GM23338 (cell line): ENCODE data around the gene FIG4. TPM values are rescaled to one million over a fixed set of nuclear protein-coding genes. Genes with fewer than 3 reads are reported as not detected.

Experiments
- ATAC-seq: fragments of 200-7000 bp; cut with Tn5 transposase; 3 replicates; pipeline ENCODE4 v1.9.1; 2020
- DNase-seq: peaks from one replicate; pipeline ENCODE4 v3.0.0-alpha.2; 2015; ENCODE audit warnings: low spot score
- H2AFZ ChIP-seq: fragments of 200-600 bp; sonication (generic); 2 replicates; pipeline ENCODE4 v1.8.0; 2016; ENCODE audit warnings: antibody characterized with exemption, mild to moderate bottlenecking, moderate library complexity
- H3F3A ChIP-seq: fragments of 200-600 bp; sonication (generic); replicated peaks from 2 replicates; pipeline ENCODE4 v1.8.0; 2017; ENCODE audit warnings: antibody characterized with exemption, mixed run types, low read depth
- H3K27ac ChIP-seq: fragments of 200-600 bp; sonication (generic); 2 replicates; pipeline ENCODE4 v1.6.1; 2016; ENCODE audit warnings: low read depth
- H3K27me3 ChIP-seq: fragments of 200-600 bp; sonication (generic); 2 replicates; pipeline ENCODE4 v1.8.0; 2016; ENCODE audit warnings: mild to moderate bottlenecking, mixed run types, moderate library complexity; ENCODE audit not compliant: insufficient read depth
- H3K36me3 ChIP-seq: fragments of 200-600 bp; sonication (generic); 2 replicates; pipeline ENCODE4 v1.8.0; 2016; ENCODE audit warnings: mild to moderate bottlenecking; ENCODE audit not compliant: insufficient read depth
- H3K4me1 ChIP-seq: fragments of 200-600 bp; sonication (generic); 2 replicates; pipeline ENCODE4 v1.8.0; 2016; ENCODE audit warnings: mild to moderate bottlenecking, moderate library complexity; ENCODE audit not compliant: insufficient read depth
- H3K4me2 ChIP-seq: fragments of 200-600 bp; sonication (generic); 2 replicates; pipeline ENCODE4 v1.7.1; 2017; ENCODE audit warnings: mixed run types
- H3K4me3 ChIP-seq: fragments of 200-600 bp; sonication (generic); 2 replicates; pipeline ENCODE4 v1.6.1; 2016; ENCODE audit warnings: mixed run types
- H3K79me2 ChIP-seq: fragments of 200-600 bp; sonication (generic); replicated peaks from 2 replicates; pipeline ENCODE4 v1.8.0; 2017; ENCODE audit warnings: mild to moderate bottlenecking; ENCODE audit not compliant: insufficient read depth
- H3K9me2 ChIP-seq: fragments of 200-600 bp; sonication (generic); 2 replicates; pipeline ENCODE4 v1.8.0; 2017; ENCODE audit not compliant: insufficient read depth
- H4K20me1 ChIP-seq: fragments of 200-600 bp; sonication (generic); replicated peaks from 2 replicates; pipeline ENCODE4 v1.8.0; 2017; ENCODE audit warnings: mild to moderate bottlenecking; ENCODE audit not compliant: insufficient read depth
- H3K27ac Mint-ChIP-seq: 2 replicates; pipeline ENCODE4 v1.8.0; 2020; ENCODE audit warnings: inconsistent platforms, mild to moderate bottlenecking, moderate library complexity, mixed read lengths
- H3K27me3 Mint-ChIP-seq: 3 replicates; pipeline ENCODE4 v1.8.0; 2022; ENCODE audit warnings: low read depth, mild to moderate bottlenecking, moderate library complexity, mixed read lengths, inconsistent platforms; ENCODE audit not compliant: insufficient read depth, poor library complexity
- H3K36me3 Mint-ChIP-seq: 3 replicates; pipeline ENCODE4 v1.8.0; 2021; ENCODE audit warnings: low read depth, mild to moderate bottlenecking, inconsistent platforms, moderate library complexity, mixed read lengths
- H3K4me1 Mint-ChIP-seq: 3 replicates; pipeline ENCODE4 v1.8.0; 2020; ENCODE audit warnings: mild to moderate bottlenecking, inconsistent platforms, mixed read lengths
- H3K4me3 Mint-ChIP-seq: 3 replicates; pipeline ENCODE4 v1.8.0; 2021; ENCODE audit warnings: moderate library complexity, mild to moderate bottlenecking, inconsistent platforms, mixed read lengths
- H3K9me3 Mint-ChIP-seq: 3 replicates; pipeline ENCODE4 v1.8.0; 2020; ENCODE audit warnings: moderate library complexity, mild to moderate bottlenecking, inconsistent platforms, mixed read lengths
- CREB1 ChIP-seq: fragments of 250-450 bp; sonication (Bioruptor Pico); IDR thresholded peaks from 2 replicates; pipeline ENCODE4 v1.5.0; 2020; ENCODE audit warnings: low read depth, mild to moderate bottlenecking, moderate library complexity
- EZH2 ChIP-seq: fragments of 200-600 bp; sonication (generic); IDR thresholded peaks from one replicate; pipeline ENCODE4 v1.8.0; 2017; ENCODE audit warnings: antibody characterized with exemption, mild to moderate bottlenecking, low read depth; ENCODE audit not compliant: unreplicated experiment
- EZH2phosphoT487 ChIP-seq: fragments of 200-600 bp; sonication (generic); IDR thresholded peaks from one replicate; pipeline ENCODE4 v1.8.1; 2018; ENCODE audit warnings: antibody characterized with exemption; ENCODE audit not compliant: unreplicated experiment
- JUNB ChIP-seq: IDR thresholded peaks from one replicate; pipeline ENCODE4 v1.6.1; 2016; ENCODE audit warnings: antibody characterized with exemption; ENCODE audit not compliant: unreplicated experiment
- NANOG ChIP-seq: IDR thresholded peaks from 2 replicates; pipeline ENCODE4 v1.6.1; 2016; ENCODE audit warnings: antibody characterized with exemption, borderline replicate concordance
- POLR2AphosphoS5 ChIP-seq: IDR thresholded peaks from 2 replicates; pipeline ENCODE4 v1.6.1; 2016; ENCODE audit warnings: antibody characterized with exemption, low read depth
- STAT1 ChIP-seq: IDR thresholded peaks from one replicate; pipeline ENCODE4 v1.6.1; 2016; ENCODE audit warnings: antibody characterized with exemption; ENCODE audit not compliant: unreplicated experiment
- ZNF114 ChIP-seq: fragments of 250-450 bp; sonication (Bioruptor Pico); IDR thresholded peaks from 2 replicates; pipeline ENCODE4 v1.5.0; 2020; ENCODE audit warnings: mild to moderate bottlenecking, moderate library complexity
- ZNF331 ChIP-seq: fragments of 250-450 bp; sonication (Bioruptor Pico); IDR thresholded peaks from 2 replicates; pipeline ENCODE4 v1.5.0; 2020; ENCODE audit warnings: low read depth, mild to moderate bottlenecking, moderate library complexity
- polyA plus RNA-seq: library from polyadenylated mRNA; unstranded; fragments of >200 nt; fragmentation: Nextera tagmentation; extraction: Ambion mirVana; gene quantifications from 2 replicates; pipeline ENCODE4 v1.2.1, GENCODE V29; 2016
- total RNA-seq: library from RNA; depleted of rRNA; stranded (reverse); fragments of >200 nt; shearing (Covaris generic); gene quantifications from 2 replicates; pipeline ENCODE4 v1.2.3, GENCODE V29; 2014
- TF ChIP-seq, protein P1 (sequence below): IDR thresholded peaks from 2 replicates; pipeline ENCODE4 v1.6.1; 2016; ENCODE audit warnings: antibody characterized with exemption
- TF ChIP-seq, protein P2 (sequence below): IDR thresholded peaks from one replicate; pipeline ENCODE4 v1.6.1; 2018; ENCODE audit warnings: antibody characterized with exemption; ENCODE audit not compliant: unreplicated experiment
- TF ChIP-seq, protein P3 (sequence below): fragments of 250-450 bp; sonication (Bioruptor Pico); IDR thresholded peaks from 2 replicates; pipeline ENCODE4 v1.5.0; 2020; ENCODE audit warnings: mild to moderate bottlenecking, moderate library complexity
- TF ChIP-seq, protein P4 (sequence below), 2 experiments: fragments of 200-600 bp in 1 of 2; sonication (generic) in 1 of 2; conservative IDR thresholded peaks; 2 replicates each; pipeline versions ENCODE4 v1.5.1 to v1.6.1; 2016 to 2017; ENCODE audit warnings: antibody characterized with exemption in 2 of 2, low read depth in 2 of 2, mild to moderate bottlenecking in 2 of 2, moderate library complexity in 1 of 2

FIG4 gene
- total and polyA plus RNA-seq, 2 experiments from 2014 or later: 7.0 to 16.9 TPM

DNA sequence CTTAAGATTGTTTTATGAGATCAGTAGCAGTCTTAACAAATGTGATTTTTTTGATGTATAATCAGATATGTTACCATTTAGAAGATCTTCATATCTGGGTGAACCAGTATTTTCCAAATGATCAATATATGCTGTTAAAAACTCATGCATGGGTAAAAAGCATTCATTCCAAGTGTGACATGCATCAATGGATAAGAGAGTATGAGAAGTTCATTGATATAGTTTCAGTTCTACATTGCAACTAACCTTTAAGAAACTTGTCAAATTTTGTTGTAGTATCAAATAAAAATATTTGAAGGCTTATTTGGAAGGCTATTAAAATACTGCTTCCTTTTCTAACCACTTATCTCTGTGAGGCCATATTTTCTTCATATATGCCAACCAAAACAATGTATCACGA is 117.7 kb downstream of the FIG4 start:
- no peak overlapping the region for H3K4me3 Mint-ChIP-seq
- no peak overlapping the region for H3K27ac Mint-ChIP-seq
- no peak overlapping the region for H3K27ac ChIP-seq
- H3K4me1 ChIP-seq: peaks cover 6% of the 10 kb centered on the region; the same call in 1 of the 2 replicates
- no peak overlapping the region for H3K4me2 ChIP-seq
- TF ChIP-seq EZH2phosphoT487: no peak
- TF ChIP-seq EZH2: no peak
- no peak for TF ChIP-seq ZNF114
- TF ChIP-seq, protein P1, sequence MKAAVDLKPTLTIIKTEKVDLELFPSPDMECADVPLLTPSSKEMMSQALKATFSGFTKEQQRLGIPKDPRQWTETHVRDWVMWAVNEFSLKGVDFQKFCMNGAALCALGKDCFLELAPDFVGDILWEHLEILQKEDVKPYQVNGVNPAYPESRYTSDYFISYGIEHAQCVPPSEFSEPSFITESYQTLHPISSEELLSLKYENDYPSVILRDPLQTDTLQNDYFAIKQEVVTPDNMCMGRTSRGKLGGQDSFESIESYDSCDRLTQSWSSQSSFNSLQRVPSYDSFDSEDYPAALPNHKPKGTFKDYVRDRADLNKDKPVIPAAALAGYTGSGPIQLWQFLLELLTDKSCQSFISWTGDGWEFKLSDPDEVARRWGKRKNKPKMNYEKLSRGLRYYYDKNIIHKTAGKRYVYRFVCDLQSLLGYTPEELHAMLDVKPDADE: no peak
- no peak for TF ChIP-seq STAT1
- TF ChIP-seq, protein P2, sequence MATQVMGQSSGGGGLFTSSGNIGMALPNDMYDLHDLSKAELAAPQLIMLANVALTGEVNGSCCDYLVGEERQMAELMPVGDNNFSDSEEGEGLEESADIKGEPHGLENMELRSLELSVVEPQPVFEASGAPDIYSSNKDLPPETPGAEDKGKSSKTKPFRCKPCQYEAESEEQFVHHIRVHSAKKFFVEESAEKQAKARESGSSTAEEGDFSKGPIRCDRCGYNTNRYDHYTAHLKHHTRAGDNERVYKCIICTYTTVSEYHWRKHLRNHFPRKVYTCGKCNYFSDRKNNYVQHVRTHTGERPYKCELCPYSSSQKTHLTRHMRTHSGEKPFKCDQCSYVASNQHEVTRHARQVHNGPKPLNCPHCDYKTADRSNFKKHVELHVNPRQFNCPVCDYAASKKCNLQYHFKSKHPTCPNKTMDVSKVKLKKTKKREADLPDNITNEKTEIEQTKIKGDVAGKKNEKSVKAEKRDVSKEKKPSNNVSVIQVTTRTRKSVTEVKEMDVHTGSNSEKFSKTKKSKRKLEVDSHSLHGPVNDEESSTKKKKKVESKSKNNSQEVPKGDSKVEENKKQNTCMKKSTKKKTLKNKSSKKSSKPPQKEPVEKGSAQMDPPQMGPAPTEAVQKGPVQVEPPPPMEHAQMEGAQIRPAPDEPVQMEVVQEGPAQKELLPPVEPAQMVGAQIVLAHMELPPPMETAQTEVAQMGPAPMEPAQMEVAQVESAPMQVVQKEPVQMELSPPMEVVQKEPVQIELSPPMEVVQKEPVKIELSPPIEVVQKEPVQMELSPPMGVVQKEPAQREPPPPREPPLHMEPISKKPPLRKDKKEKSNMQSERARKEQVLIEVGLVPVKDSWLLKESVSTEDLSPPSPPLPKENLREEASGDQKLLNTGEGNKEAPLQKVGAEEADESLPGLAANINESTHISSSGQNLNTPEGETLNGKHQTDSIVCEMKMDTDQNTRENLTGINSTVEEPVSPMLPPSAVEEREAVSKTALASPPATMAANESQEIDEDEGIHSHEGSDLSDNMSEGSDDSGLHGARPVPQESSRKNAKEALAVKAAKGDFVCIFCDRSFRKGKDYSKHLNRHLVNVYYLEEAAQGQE: no peak
- TF ChIP-seq, protein P3, sequence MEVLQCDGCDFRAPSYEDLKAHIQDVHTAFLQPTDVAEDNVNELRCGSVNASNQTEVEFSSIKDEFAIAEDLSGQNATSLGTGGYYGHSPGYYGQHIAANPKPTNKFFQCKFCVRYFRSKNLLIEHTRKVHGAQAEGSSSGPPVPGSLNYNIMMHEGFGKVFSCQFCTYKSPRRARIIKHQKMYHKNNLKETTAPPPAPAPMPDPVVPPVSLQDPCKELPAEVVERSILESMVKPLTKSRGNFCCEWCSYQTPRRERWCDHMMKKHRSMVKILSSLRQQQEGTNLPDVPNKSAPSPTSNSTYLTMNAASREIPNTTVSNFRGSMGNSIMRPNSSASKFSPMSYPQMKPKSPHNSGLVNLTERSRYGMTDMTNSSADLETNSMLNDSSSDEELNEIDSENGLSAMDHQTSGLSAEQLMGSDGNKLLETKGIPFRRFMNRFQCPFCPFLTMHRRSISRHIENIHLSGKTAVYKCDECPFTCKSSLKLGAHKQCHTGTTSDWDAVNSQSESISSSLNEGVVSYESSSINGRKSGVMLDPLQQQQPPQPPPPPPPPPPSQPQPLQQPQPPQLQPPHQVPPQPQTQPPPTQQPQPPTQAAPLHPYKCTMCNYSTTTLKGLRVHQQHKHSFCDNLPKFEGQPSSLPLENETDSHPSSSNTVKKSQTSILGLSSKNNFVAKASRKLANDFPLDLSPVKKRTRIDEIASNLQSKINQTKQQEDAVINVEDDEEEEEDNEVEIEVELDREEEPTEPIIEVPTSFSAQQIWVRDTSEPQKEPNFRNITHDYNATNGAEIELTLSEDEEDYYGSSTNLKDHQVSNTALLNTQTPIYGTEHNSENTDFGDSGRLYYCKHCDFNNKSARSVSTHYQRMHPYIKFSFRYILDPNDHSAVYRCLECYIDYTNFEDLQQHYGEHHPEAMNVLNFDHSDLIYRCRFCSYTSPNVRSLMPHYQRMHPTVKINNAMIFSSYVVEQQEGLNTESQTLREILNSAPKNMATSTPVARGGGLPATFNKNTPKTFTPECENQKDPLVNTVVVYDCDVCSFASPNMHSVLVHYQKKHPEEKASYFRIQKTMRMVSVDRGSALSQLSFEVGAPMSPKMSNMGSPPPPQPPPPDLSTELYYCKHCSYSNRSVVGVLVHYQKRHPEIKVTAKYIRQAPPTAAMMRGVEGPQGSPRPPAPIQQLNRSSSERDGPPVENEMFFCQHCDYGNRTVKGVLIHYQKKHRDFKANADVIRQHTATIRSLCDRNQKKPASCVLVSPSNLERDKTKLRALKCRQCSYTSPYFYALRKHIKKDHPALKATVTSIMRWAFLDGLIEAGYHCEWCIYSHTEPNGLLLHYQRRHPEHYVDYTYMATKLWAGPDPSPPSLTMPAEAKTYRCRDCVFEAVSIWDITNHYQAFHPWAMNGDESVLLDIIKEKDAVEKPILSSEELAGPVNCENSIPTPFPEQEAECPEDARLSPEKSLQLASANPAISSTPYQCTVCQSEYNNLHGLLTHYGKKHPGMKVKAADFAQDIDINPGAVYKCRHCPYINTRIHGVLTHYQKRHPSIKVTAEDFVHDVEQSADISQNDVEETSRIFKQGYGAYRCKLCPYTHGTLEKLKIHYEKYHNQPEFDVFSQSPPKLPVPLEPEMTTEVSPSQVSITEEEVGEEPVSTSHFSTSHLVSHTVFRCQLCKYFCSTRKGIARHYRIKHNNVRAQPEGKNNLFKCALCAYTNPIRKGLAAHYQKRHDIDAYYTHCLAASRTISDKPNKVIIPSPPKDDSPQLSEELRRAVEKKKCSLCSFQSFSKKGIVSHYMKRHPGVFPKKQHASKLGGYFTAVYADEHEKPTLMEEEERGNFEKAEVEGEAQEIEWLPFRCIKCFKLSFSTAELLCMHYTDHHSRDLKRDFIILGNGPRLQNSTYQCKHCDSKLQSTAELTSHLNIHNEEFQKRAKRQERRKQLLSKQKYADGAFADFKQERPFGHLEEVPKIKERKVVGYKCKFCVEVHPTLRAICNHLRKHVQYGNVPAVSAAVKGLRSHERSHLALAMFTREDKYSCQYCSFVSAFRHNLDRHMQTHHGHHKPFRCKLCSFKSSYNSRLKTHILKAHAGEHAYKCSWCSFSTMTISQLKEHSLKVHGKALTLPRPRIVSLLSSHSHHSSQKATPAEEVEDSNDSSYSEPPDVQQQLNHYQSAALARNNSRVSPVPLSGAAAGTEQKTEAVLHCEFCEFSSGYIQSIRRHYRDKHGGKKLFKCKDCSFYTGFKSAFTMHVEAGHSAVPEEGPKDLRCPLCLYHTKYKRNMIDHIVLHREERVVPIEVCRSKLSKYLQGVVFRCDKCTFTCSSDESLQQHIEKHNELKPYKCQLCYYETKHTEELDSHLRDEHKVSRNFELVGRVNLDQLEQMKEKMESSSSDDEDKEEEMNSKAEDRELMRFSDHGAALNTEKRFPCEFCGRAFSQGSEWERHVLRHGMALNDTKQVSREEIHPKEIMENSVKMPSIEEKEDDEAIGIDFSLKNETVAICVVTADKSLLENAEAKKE: no peak
- TF ChIP-seq NANOG: no peak
- TF ChIP-seq, protein P4, sequence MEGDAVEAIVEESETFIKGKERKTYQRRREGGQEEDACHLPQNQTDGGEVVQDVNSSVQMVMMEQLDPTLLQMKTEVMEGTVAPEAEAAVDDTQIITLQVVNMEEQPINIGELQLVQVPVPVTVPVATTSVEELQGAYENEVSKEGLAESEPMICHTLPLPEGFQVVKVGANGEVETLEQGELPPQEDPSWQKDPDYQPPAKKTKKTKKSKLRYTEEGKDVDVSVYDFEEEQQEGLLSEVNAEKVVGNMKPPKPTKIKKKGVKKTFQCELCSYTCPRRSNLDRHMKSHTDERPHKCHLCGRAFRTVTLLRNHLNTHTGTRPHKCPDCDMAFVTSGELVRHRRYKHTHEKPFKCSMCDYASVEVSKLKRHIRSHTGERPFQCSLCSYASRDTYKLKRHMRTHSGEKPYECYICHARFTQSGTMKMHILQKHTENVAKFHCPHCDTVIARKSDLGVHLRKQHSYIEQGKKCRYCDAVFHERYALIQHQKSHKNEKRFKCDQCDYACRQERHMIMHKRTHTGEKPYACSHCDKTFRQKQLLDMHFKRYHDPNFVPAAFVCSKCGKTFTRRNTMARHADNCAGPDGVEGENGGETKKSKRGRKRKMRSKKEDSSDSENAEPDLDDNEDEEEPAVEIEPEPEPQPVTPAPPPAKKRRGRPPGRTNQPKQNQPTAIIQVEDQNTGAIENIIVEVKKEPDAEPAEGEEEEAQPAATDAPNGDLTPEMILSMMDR (conservative IDR thresholded peaks at IDR 0.05; ENCODE audit: low read depth in 2 of 2): no peak
- TF ChIP-seq POLR2AphosphoS5: no peak
- TF ChIP-seq ZNF331 (CRISPR knock-in tag): no peak
- TF ChIP-seq CREB1 (CRISPR knock-in tag): no peak
- TF ChIP-seq JUNB: no peak
- peaks cover 20% of the 10 kb centered on the region; the same call in 2 of the 3 replicates for H3K4me1 Mint-ChIP-seq
- H3K36me3 ChIP-seq: no peaks in the 10 kb centered on the region
- no peaks in the 10 kb centered on the region for H3K27me3 ChIP-seq
- no peaks in the 10 kb centered on the region for H3K79me2 ChIP-seq
- no peaks in the 10 kb centered on the region for H3K9me3 Mint-ChIP-seq
- H3K27me3 Mint-ChIP-seq: no peaks in the 10 kb centered on the region
- no peak overlapping the region for H2AFZ ChIP-seq
- DNase-seq (no peak), ATAC-seq (no peak)
- H3F3A ChIP-seq: no peaks in the 10 kb centered on the region
- H4K20me1 ChIP-seq: no peaks in the 10 kb centered on the region
- H3K4me3 ChIP-seq: no peak overlapping the region
- H3K9me2 ChIP-seq: no peaks in the 10 kb centered on the region; the same call in 1 of the 2 replicates
- peaks cover 3% of the 10 kb centered on the region; the same call in 1 of the 3 replicates for H3K36me3 Mint-ChIP-seq
